HUES64 (cell line): ENCODE results near the gene NFE2L2. TPM values are rescaled to one million over a fixed set of nuclear protein-coding genes. Genes with fewer than 3 reads are reported as not detected.
"Not testable (repeated sequence)": the region's sequence is repeated elsewhere in the genome, so short reads cannot be mapped to it uniquely, and the experiment has no call there.

Experiments used
- H3K27ac ChIP-seq: 2 replicates; pipeline ENCODE4 v1.7.0; 2013; ENCODE audit warnings: low read depth, low read length, inconsistent platforms
- H3K27me3 ChIP-seq: 2 replicates; pipeline ENCODE4 v1.6.1; 2013; ENCODE audit warnings: mild to moderate bottlenecking, low read length; ENCODE audit not compliant: insufficient read depth
- H3K36me3 ChIP-seq: 2 replicates; pipeline ENCODE4 v1.6.1; 2013; ENCODE audit warnings: mild to moderate bottlenecking, low read length; ENCODE audit not compliant: insufficient read depth
- H3K4me1 ChIP-seq: 2 replicates; pipeline ENCODE4 v1.6.1; 2013; ENCODE audit warnings: mild to moderate bottlenecking, low read length, moderate library complexity; ENCODE audit not compliant: insufficient read depth
- H3K4me3 ChIP-seq: 2 replicates; pipeline ENCODE4 v1.5.1; 2013; ENCODE audit warnings: mild to moderate bottlenecking, low read length, moderate library complexity
- H3K9ac ChIP-seq: 2 replicates; pipeline ENCODE4 v1.6.1; 2013; ENCODE audit warnings: mild to moderate bottlenecking, low read depth, low read length
- H3K9me3 ChIP-seq: 2 replicates; pipeline ENCODE4 v1.6.1; 2013; ENCODE audit warnings: low read depth, low read length; ENCODE audit not compliant: insufficient read depth
- WGBS: fragments of 150-250, 120-280 bp; methylation state at CpG from one replicate; pipeline ENCODE4 v1.1.7; 2013; ENCODE audit warnings: missing lambda C conversion rate; 5-methylcytosine and 5-hydroxymethylcytosine counted together
- polyA plus RNA-seq, 2 experiments: library from polyadenylated mRNA; stranded (reverse); fragments of 50-300 nt; gene quantifications; one replicate each; pipeline ENCODE4 v1.2.3, GENCODE V29; 2013

The NFE2L2 gene
- 23.9 TPM for polyA plus RNA-seq (2013, experiment 1 of 2)
- 26.2 TPM for polyA plus RNA-seq (2013, experiment 2 of 2)

GRCh38 chr2:177264693-177265587 is at the start of gene NFE2L2:
Gene NFE2L2 (minus strand): TSS chr2:177264727. CDS start chr2:177264576, 151 bp downstream.
- Histone ChIP-seq H3K36me3 (no peaks in the 10 kb centered on the region), H3K27ac (peak within 1 kb of the TSS; percentile 97), H3K4me1 (peaks cover 35% of the 10 kb centered on the region), H3K27me3 (no peaks in the 10 kb centered on the region), H3K9ac (peak within 1 kb of the TSS; percentile 93), H3K4me3 (peak within 1 kb of the TSS; percentile 84), H3K9me3 (no peaks in the 10 kb centered on the region)
- WGBS = under 1% methylated on average over 66 of the region's 66 CpGs

DNA sequence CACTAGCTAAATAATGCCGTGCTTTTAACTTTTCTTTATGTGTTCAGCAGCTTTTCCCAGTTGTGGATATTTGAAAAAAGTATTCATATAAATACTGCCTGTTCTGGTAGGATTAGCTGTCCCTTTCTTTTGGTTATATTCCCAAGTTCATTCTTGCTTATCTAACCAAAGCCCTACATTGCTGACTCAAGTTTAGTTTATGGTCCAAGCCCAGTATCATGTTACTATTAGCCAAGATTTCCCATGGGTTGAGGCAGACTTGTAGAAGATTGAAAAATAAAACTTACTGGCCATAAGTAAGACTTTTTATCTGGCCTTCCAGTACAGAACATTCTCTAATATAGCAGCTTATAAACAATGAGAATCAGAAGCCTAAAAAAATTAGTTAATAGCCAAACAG is 49.7 kb upstream of the NFE2L2 start:
- H3K27ac ChIP-seq = no peak overlapping the region
- H3K36me3 ChIP-seq = no peaks in the 10 kb centered on the region

GRCh38 chr2:177313162-177313781 is 48.7 kb upstream of the NFE2L2 start:
- H3K4me3 ChIP-seq = no peak overlapping the region

More for the DNA sequence above, 49.7 kb upstream of the NFE2L2 start:
- H3K27me3 ChIP-seq = no peaks in the 10 kb centered on the region
- no peaks in the 10 kb centered on the region for H3K9me3 ChIP-seq
- no peak overlapping the region for H3K9ac ChIP-seq
- peaks cover 13% of the 10 kb centered on the region; the same call in 1 of the 2 replicates for H3K4me1 ChIP-seq
- 100% methylated on average over 1 of the region's 1 CpG for WGBS
- no peak overlapping the region for H3K4me3 ChIP-seq

GRCh38 chr2:177312562-177312961 is 48.0 kb upstream of the NFE2L2 start:
- no CpG with 5 or more reads among the region's 1 CpG for WGBS
- no peak overlapping the region for H3K4me3 ChIP-seq

More at GRCh38 chr2:177313162-177313781, 48.7 kb upstream of the NFE2L2 start:
- 92% methylated on average over 2 of the region's 2 CpGs for WGBS
- Histone ChIP-seq H3K27me3 (no peaks in the 10 kb centered on the region), H3K9ac (no peak overlapping the region), H3K4me1 (peaks cover 13% of the 10 kb centered on the region; the same call in 1 of the 2 replicates), H3K36me3 (no peaks in the 10 kb centered on the region), H3K27ac (no peak overlapping the region), H3K9me3 (no peaks in the 10 kb centered on the region)

DNA sequence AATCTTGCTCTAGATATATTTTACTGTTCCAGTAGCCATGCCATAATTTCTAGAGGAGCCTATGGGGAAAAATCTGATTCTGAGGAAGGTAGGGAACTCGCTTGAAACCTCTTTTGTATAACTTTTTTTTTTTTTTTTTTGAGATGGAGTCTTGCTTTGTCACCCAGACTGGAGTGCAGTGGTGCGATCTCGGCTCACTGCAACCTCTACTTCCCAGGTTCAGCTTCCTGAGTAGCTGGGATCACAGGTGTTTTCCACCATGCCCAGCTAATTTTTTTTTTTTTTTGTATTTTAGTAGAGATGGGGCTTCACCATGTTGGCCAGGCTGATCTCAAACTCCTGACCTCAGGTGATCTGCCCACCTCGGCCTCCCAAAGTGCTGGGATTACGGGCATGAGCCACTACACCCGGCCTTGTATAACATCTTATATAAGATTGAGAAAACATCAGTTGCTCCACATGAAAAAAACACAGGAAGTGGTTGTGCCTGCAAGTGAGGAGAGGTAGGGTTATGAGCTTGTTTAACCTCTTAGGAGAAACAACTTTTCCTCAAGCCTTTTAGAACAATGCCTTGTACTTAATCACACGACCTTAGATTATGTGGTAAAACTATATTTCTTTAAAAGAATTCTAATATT is 45.3 kb upstream of the NFE2L2 start:
- H3K9ac ChIP-seq, H3K27ac ChIP-seq: not testable (repeated sequence)
- WGBS = 90% methylated on average over 4 of the region's 7 CpGs

More at GRCh38 chr2:177312562-177312961, 48.0 kb upstream of the NFE2L2 start:
- Histone ChIP-seq H3K9me3 (no peaks in the 10 kb centered on the region), H3K9ac (no peak overlapping the region), H3K27me3 (no peaks in the 10 kb centered on the region), H3K27ac (no peak overlapping the region), H3K36me3 (no peaks in the 10 kb centered on the region), H3K4me1 (peaks cover 13% of the 10 kb centered on the region; the same call in 1 of the 2 replicates)

GRCh38 chr2:177306550-177306949 is 42.0 kb upstream of the NFE2L2 start:
- 91% methylated on average over 2 of the region's 3 CpGs for whole genome bisulfite sequencing
- Histone ChIP-seq H3K27ac (no peak overlapping the region), H3K4me3 (no peak overlapping the region), H3K9me3 (no peaks in the 10 kb centered on the region), H3K27me3 (no peaks in the 10 kb centered on the region), H3K9ac (no peak overlapping the region), H3K36me3 (no peaks in the 10 kb centered on the region), H3K4me1 (no peaks in the 10 kb centered on the region)

More for the DNA sequence above, 45.3 kb upstream of the NFE2L2 start:
- H3K4me3 ChIP-seq, H3K36me3 ChIP-seq, H3K27me3 ChIP-seq, H3K4me1 ChIP-seq, H3K9me3 ChIP-seq: not testable (repeated sequence)

- Histone ChIP-seq H3K27me3 (no peaks in the 10 kb centered on the region), H3K4me1 (no peaks in the 10 kb centered on the region), H3K9ac (no peak overlapping the region), H3K36me3 (no peaks in the 10 kb centered on the region), H3K9me3 (no peaks in the 10 kb centered on the region), H3K4me3 (no peak overlapping the region), H3K27ac (no peak overlapping the region)
These were observed 39.4 kb upstream of the NFE2L2 start for GRCh38 chr2:177303939-177304338.

DNA sequence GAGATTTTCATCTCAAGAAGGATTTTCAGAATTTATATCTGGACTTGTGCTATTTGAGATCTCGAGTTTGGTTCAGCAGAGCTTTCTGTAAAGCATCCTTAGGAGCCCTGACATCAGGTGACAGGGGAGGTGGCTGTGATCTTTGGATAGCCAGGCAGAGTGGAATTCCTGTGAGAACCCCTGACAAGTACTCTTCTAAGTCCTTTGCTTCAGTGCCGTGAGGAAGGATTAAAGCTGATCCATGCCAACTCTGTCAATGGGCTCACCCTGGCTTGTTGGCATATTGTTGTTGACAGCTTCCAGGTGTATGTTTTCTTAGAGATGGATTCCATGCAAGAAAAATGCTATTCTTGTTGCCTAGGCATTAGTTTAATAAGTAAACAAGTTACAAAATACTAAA is 38.0 kb upstream of the NFE2L2 start:
- Histone ChIP-seq H3K27ac (no peak overlapping the region), H3K4me3 (no peak overlapping the region), H3K9me3 (no peaks in the 10 kb centered on the region), H3K4me1 (no peaks in the 10 kb centered on the region), H3K9ac (no peak overlapping the region), H3K36me3 (no peaks in the 10 kb centered on the region), H3K27me3 (no peaks in the 10 kb centered on the region)
- 38% methylated on average over 2 of the region's 2 CpGs for WGBS

- Histone ChIP-seq H3K9ac (no peak overlapping the region), H3K4me1 (no peaks in the 10 kb centered on the region), H3K9me3 (no peaks in the 10 kb centered on the region), H3K4me3 (no peak overlapping the region), H3K27me3 (no peaks in the 10 kb centered on the region), H3K27ac (no peak overlapping the region), H3K36me3 (no peaks in the 10 kb centered on the region)
- WGBS = 95% methylated on average over 6 of the region's 6 CpGs
These were observed 33.7 kb upstream of the NFE2L2 start for GRCh38 chr2:177298191-177298590.

- no peaks in the 10 kb centered on the region for H3K4me1 ChIP-seq
- H3K27ac ChIP-seq = no peak overlapping the region
- H3K27me3 ChIP-seq = no peaks in the 10 kb centered on the region
- WGBS = 85% methylated on average over 2 of the region's 3 CpGs
- H3K9me3 ChIP-seq = no peaks in the 10 kb centered on the region
- H3K36me3 ChIP-seq = no peaks in the 10 kb centered on the region
- no peak overlapping the region for H3K4me3 ChIP-seq
- no peak overlapping the region for H3K9ac ChIP-seq
These were observed 31.5 kb upstream of the NFE2L2 start for GRCh38 chr2:177296040-177296439.

- no peaks in the 10 kb centered on the region for H3K9me3 ChIP-seq
- H3K27ac ChIP-seq = no peak overlapping the region
- 97% methylated on average over 2 of the region's 3 CpGs for WGBS
- H3K36me3 ChIP-seq = no peaks in the 10 kb centered on the region
- no peaks in the 10 kb centered on the region for H3K4me1 ChIP-seq
- no peak overlapping the region for H3K4me3 ChIP-seq
- H3K27me3 ChIP-seq = no peaks in the 10 kb centered on the region
- no peak overlapping the region for H3K9ac ChIP-seq
These were observed 31.0 kb upstream of the NFE2L2 start for GRCh38 chr2:177295484-177295883.
